GM15510 (cell line): ENCODE measurements around the gene AANAT.

Source experiments
- POLR2A ChIP-seq: IDR thresholded peaks from 3 replicates; pipeline ENCODE4 v1.6.1; 2011; ENCODE audit warnings: borderline replicate concordance; ENCODE audit not compliant: insufficient read length; ENCODE audit errors: extremely low read depth

Gene AANAT

GRCh38 chr17:76513306-76513692, 45.9 kb downstream of the AANAT start:
- no peak for TF ChIP-seq POLR2A

GRCh38 chr17:76515274-76515949, 48.0 kb downstream of the AANAT start:
- no peak for TF ChIP-seq POLR2A

- no peak for TF ChIP-seq POLR2A
Measured at GRCh38 chr17:76517638-76518038, 50.2 kb downstream of the AANAT start.

- no peak for TF ChIP-seq POLR2A
Measured at GRCh38 chr17:76519048-76519966, 51.9 kb downstream of the AANAT start.
